Muscle of back (tissue), 11 donors: Measurements from ENCODE around the gene ENTPD6. TPM values are rescaled to one million over a fixed set of nuclear protein-coding genes. Genes with fewer than 3 reads are reported as not detected.

Source experiments
- DNase-seq, 3 donors: peaks; one replicate each; pipeline versions ENCODE4 v3.0.0 to v3.0.0-alpha.2; 2013
- polyA plus RNA-seq, 10 donors: library from polyadenylated mRNA; unstranded; fragments of 120-200 nt; gene quantifications; one replicate each; pipeline ENCODE4 v1.2.1, GENCODE V29; 2013; ENCODE audit not compliant: insufficient read length in 10 of 10

The ENTPD6 gene
- polyA plus RNA-seq, 10 donors = 26.3 to 42.5 (median 33.8) TPM

- DNase-seq = no peak
Measured at GRCh38 chr20:25187220-25187619, 8.3 kb upstream of the ENTPD6 start.

GRCh38 chr20:25187635-25188034 is 7.9 kb upstream of the ENTPD6 start:
- DNase-seq = no peak

DNA sequence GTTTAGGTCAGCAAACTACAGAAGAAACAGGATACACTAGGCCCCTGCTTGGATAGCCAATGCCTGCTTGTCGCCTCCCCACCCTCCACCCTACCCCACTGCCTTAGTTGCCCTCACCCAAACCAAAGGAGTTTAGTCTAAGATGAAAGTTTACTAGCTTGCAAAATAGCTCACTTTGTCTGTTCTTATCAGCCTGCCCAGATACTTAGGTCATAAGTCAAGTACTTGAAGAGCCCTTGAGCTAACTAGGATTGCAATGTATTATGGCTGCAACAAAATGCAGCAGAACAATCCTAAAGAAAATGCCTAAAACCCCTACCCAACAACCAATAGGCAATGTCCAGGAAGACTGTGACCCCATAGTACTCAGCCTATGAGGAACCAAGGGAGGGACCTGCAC is 7.3 kb upstream of the ENTPD6 start:
- DNase-seq = no peak

- no peak for DNase-seq
Measured at GRCh38 chr20:25191051-25191450, 4.5 kb upstream of the ENTPD6 start.

DNA sequence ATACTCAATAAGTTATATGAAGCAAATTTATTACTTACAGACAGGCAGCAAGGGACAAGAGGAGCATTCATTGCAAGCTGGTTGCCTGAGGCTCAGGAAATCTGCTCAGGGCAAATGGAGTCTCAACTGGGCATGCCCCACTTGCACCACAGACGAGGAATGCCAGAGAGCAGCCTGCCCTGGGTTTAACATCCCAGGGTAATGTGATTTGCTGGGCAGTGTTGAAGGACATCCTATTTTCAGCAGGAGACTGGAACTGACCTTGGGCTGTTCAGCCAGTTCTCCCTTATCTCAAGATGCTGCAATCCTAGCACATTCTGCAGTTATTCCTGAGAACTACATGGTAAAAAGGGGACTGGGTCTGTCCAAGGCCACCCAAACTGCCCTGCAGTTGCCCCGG is 3.8 kb upstream of the ENTPD6 start:
- no peak for DNase-seq

- DNase-seq = no peak
Measured at GRCh38 chr20:25193843-25194242, 1.7 kb upstream of the ENTPD6 start.

- no peak for DNase-seq
Measured at GRCh38 chr20:25194333-25194972, 1.1 kb upstream of the ENTPD6 start.

GRCh38 chr20:25195962-25196785 is 662 bp downstream of the ENTPD6 start:
- DNase-seq = peak in 2 of 3 donors; percentile 26 to 30

- DNase-seq = no peak
Measured at GRCh38 chr20:25196786-25197120, 1.2 kb downstream of the ENTPD6 start.

- DNase-seq = no peak
Measured at GRCh38 chr20:25197183-25197869, 1.8 kb downstream of the ENTPD6 start.

DNA sequence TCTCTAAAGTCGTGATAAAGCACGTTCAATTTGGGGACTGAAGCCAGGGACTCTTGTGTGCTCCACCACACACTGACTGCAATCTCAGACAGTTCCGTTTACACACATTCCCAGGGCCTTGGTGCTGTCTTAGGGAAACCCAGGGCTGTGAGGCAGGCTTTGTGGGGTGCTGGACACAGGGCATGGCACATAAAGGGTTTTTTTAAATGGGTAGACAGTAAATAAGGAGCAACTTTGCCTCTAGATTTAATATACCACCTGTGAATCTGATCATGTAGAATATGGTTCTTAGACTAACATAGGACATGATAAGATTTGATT is 2.3 kb downstream of the ENTPD6 start:
- no peak for DNase-seq

DNA sequence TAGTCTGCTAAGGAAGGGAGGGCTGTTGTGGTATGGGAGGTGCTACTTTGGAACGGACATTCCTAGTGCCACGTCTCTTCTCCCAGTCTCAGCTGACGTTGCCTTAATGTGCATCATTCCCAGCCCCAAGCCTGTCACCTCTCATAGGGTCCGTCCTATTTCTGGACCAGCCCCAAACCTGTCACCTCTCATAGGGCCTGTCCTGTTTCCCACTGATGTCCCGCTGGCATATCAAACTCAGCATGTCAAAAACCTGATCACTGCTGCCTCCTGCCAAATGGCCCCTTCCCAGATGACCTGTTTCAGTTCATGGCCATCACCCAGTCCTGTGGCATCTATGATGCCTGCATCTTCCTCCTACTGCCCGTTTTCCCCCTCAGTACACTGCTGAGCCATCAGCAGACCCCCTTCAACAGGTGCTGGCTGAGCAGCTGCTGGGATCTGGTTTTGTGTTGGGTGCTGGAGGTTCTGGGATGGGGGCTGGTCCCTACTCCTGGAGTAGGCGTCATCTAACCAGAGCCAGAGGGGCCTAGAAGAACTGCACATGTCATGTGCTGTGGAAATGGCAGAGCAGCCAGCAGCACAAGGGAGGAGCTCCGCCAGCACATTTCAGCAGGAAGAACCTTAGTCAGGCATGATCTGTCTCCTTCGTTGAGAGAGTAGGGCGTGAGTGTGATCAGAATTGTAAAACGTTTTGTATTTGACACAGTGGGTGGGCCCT is 3.3 kb downstream of the ENTPD6 start:
- DNase-seq = no peak

- DNase-seq = no peak
Measured at GRCh38 chr20:25199473-25200260, 4.2 kb downstream of the ENTPD6 start.

GRCh38 chr20:25203089-25203488 is 7.6 kb downstream of the ENTPD6 start:
- no peak for DNase-seq

DNA sequence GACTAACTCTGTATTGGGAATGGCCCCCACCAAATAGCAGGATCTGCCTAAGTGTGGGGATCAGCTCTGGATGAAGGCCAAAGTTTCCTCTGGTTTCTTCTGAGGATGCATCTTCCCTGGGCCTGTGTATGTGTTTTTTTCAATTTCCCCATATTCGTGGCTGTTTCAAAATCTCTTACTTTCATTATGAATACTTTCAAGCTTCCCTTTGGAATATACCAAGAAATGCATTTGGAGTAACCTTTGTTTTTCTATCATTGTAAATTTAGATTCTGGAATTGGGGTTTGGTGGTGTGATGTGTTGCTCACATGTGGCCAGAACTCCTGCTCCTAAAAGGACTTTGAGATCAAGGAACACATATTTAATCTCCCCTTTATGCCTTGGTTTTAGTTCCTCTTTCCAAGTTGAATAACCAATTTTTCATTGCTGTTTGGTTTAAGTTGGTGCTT is 8.4 kb downstream of the ENTPD6 start:
- no peak for DNase-seq

DNA sequence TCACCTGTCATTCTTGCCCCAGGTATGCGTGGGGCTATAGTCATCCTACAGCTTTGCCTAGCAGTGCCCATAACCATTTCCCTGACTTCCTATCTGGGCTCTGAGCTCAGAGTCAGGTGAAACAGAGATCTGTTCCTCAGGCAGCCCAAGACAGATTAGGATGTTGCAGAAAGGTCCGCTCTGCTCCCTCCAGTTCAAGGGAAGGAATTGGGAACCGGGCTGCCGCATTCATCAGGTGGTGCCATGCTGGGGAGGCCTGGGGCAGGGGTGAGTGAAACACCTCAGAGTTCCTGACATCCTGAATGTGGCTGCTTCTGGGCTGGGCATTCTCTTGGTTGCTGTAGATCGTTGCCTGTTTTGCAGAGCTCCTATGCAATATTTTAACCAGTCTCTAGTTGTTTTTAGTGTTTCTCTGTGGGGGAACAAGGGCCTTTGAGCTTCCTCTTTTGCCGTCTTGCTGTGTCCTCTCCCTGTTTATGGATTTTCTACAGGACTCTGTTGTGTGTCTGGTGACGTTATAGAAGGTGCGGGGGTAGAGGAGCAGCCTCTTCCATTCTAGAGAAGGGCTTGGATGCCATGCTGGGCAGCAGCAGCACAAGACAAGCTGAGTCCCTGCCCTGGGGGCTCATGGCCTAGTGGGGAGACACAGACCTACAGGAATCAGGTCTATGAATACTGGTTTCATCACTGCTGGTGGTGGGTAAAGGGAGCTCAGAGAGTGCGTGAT is 9.2 kb downstream of the ENTPD6 start:
- no peak for DNase-seq

DNA sequence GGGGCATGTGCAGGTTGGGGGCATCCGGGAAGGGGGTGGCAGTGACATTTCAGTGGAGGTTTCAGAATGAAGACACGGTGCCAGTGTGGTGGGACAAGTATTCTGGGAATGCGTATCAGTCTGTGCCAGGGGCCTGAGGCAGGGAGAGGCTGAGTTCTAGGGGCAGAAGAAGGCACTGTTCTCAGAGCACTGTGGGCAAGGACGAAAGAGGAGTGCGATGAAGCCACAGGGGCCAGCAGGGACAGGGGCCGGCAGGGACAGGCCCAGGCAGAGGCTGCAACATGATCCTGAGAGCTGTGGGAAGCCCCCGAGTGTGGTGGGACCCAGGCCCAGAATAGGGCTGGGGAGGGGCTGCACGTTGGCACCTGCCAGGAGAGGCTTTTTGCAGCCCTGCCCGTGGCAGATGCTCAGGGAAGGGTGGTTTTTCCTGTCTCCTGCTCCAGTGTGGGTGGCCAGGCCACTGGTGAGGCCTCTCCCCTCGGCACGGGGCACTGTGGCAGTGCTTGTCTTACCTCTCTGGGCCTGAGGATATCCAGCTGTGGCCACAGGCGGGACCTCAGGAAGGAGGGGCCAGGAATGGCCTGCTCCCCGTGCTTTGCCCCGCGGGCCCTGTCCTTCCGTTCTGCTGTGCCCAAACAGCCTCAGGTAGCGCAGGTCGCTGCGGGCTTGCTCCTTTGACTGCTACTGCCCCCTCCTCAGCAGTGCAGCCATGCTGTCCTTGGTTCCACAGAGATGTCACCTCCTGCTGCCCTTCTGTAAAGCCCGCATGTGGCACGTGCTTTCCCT is 10.0 kb downstream of the ENTPD6 start:
- no peak for DNase-seq

DNA sequence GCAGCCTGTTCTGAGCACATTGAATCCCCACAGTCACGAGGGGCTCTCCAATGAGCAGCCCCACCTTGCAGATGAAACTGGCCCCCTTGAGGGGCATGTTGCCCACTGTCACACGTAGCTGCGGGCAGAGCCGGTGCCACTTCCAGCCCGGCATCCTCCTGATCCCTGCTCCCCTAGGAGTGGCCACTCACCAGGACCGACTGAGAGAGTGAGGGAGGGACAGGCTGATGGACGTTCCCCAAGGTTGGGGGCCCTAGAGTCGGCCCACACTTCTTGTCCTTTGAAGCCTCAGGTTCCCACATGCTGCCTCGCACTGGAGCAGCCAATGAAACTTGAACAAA is 10.5 kb downstream of the ENTPD6 start:
- no peak for DNase-seq

DNA sequence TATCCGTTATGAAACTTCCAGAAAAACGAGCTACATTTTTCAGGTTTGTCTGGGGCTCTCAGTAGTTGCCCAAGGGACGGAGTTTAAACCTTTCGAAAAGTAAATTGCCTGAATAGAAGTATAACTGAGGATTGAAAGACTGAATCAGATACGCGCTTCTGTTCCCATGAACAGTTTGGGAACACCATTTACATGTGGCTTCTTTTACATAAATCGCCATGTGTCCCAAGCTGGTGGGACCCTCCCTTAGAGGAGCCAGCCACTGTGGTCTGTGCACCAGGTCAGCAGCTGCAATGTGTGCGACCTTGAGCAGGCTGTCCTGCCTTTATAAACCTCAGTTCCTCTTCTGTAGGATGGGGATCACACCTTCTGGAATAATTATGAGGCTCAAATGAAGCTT is 11.0 kb downstream of the ENTPD6 start:
- DNase-seq = no peak
